GM12878 (cell line): ENCODE measurements around the gene ZNF276. TPM values are rescaled to one million over a fixed set of nuclear protein-coding genes. Genes with fewer than 3 reads are reported as not detected.

ENCODE experiments used
- ATAC-seq: fragments of 200-7000 bp; cut with Tn5 transposase; 3 replicates; pipeline ENCODE4 v1.9.1; 2020; ENCODE audit warnings: mild to moderate bottlenecking, moderate library complexity
- BruUV-seq: library from RNA; stranded (reverse); fragments of 400-500 nt; replicated peaks from 2 replicates; lab custom pipeline; 2021; lab: Mats Ljungman, UMichigan
- CTCF ChIA-PET: fragments of 300-600 bp; sonication (Branson Sonifier 250); formaldehyde crosslinking; extraction: SDS; loops from one replicate; lab custom pipeline; 2021; ENCODE audit warnings: inconsistent platforms; lab: Yijun Ruan, JAX
- POLR2A ChIA-PET: fragments of 350-600 bp; formaldehyde crosslinking; extraction: SDS; loops from one replicate; lab custom pipeline; 2021; ENCODE audit warnings: inconsistent platforms; lab: Charles Lee
- RAD21 ChIA-PET: fragments of 300-600 bp; sonication (Branson Sonifier 250); formaldehyde crosslinking; loops from one replicate; lab custom pipeline; 2023; ENCODE audit warnings: antibody characterized with exemption; ENCODE audit not compliant: unreplicated experiment; lab: Charles Lee
- SMC1A ChIA-PET: fragments of 300-600 bp; sonication (Branson Sonifier 250); formaldehyde crosslinking; loops from one replicate; lab custom pipeline; 2023; ENCODE audit not compliant: unreplicated experiment, uncharacterized antibody; lab: Charles Lee
- DNase-seq: peaks from one replicate; pipeline ENCODE4 v3.0.0-alpha.2; 2011; ENCODE audit warnings: low read depth, low spot score
- FAIRE-seq: peaks from 3 replicates; lab custom pipeline; 2011; peaks lifted over from hg19 to GRCh38; lab: Jason Lieb, UNC
- H2AFZ ChIP-seq: 2 replicates; pipeline ENCODE4 v1.6.0; 2011; ENCODE audit warnings: low read depth, low read length, control low read depth; ENCODE audit not compliant: control insufficient read depth
- H3K27ac ChIP-seq: 2 replicates; pipeline ENCODE4 v1.5.1; 2011; ENCODE audit warnings: control low read depth; ENCODE audit not compliant: control insufficient read depth, insufficient read depth
- H3K27me3 ChIP-seq, 2 experiments: replicated peaks in 1 of 2; 2 replicates each; pipeline versions ENCODE4 v1.6.0 to v1.6.1; 2011; ENCODE audit warnings: low read length in 1 of 2; ENCODE audit not compliant: control insufficient read depth in 2 of 2, insufficient read depth in 2 of 2
- H3K36me3 ChIP-seq, 2 experiments: 2 replicates each; pipeline ENCODE4 v1.5.1; 2011; ENCODE audit warnings: low read length in 1 of 2; ENCODE audit not compliant: control insufficient read depth in 2 of 2, insufficient read depth in 2 of 2
- H3K4me1 ChIP-seq: 2 replicates; pipeline ENCODE4 v1.6.1; 2011; ENCODE audit warnings: mild to moderate bottlenecking, low read length, moderate library complexity, mixed read lengths; ENCODE audit not compliant: control insufficient read depth, insufficient read depth
- H3K4me2 ChIP-seq: 2 replicates; pipeline ENCODE4 v1.6.0; 2011; ENCODE audit warnings: control low read depth; ENCODE audit not compliant: control insufficient read depth, insufficient read depth
- H3K4me3 ChIP-seq: fragments of 200-600 bp; sonication (generic); 2 replicates; pipeline ENCODE4 v1.5.1; 2016
- H3K79me2 ChIP-seq: 2 replicates; pipeline ENCODE4 v1.6.0; 2011; ENCODE audit warnings: low read length; ENCODE audit not compliant: control insufficient read depth, insufficient read depth
- H3K9ac ChIP-seq: 2 replicates; pipeline ENCODE4 v1.8.0; 2011; ENCODE audit warnings: low read length, control low read depth, mixed read lengths; ENCODE audit not compliant: control insufficient read depth, insufficient read depth
- H3K9me3 ChIP-seq: replicated peaks from 3 replicates; pipeline ENCODE4 v1.5.1; 2011; ENCODE audit warnings: mild to moderate bottlenecking, low read length; ENCODE audit not compliant: control insufficient read depth, insufficient read depth
- H4K20me1 ChIP-seq: 2 replicates; pipeline ENCODE4 v1.6.0; 2011; ENCODE audit not compliant: control insufficient read depth, insufficient read depth
- ATF7 ChIP-seq: fragments of 450-650 bp; IDR thresholded peaks from 2 replicates; pipeline ENCODE4 v1.6.1; 2016; ENCODE audit warnings: low read depth, mild to moderate bottlenecking
- BMI1 ChIP-seq: fragments of 450-650 bp; IDR thresholded peaks from 2 replicates; pipeline ENCODE4 v1.6.1; 2016; ENCODE audit warnings: mild to moderate bottlenecking, moderate library complexity, borderline replicate concordance
- CHD1 ChIP-seq: IDR thresholded peaks from 2 replicates; pipeline ENCODE4 v1.6.1; 2012; ENCODE audit warnings: low read depth, low read length, improper control_type of control experiment
- NFYB ChIP-seq: IDR thresholded peaks from 2 replicates; pipeline ENCODE4 v1.6.1; 2011; ENCODE audit warnings: low read depth, mild to moderate bottlenecking, low read length, improper control_type of control experiment, moderate library complexity; ENCODE audit not compliant: insufficient read depth
- NR2C1 ChIP-seq: fragments of 450-650 bp; IDR thresholded peaks from 2 replicates; pipeline ENCODE4 v1.6.1; 2017; ENCODE audit warnings: antibody characterized with exemption, mild to moderate bottlenecking, moderate library complexity
- POLR2A ChIP-seq: IDR thresholded peaks from 2 replicates; pipeline ENCODE4 v1.6.1; 2011; ENCODE audit warnings: low read depth, mild to moderate bottlenecking, low read length
- SPI1 ChIP-seq: IDR thresholded peaks from 2 replicates; pipeline ENCODE4 v1.6.1; 2011; ENCODE audit warnings: low read depth, mild to moderate bottlenecking, low read length, moderate library complexity, borderline replicate concordance; ENCODE audit not compliant: insufficient read depth
- WGBS: methylation state at CpG from one replicate; pipeline ENCODE4 v1.1.6; 2016; ENCODE audit warnings: low lambda C conversion rate; ENCODE audit not compliant: insufficient replicate concordance, insufficient coverage; ENCODE audit errors: missing lambda C conversion rate; 5-methylcytosine and 5-hydroxymethylcytosine counted together
- in situ Hi-C: fragments of 300-500 bp; cut with MboI; formaldehyde crosslinking; loops from 9 replicates; pipeline ENCODE4 v1.14.3; 2018; ENCODE audit warnings: mixed read lengths
- intact Hi-C: fragments of 100-400 bp; cut with micrococcal nuclease; formaldehyde crosslinking; loops from one replicate; pipeline ENCODE4 v1.14.2; 2022; ENCODE audit not compliant: unreplicated experiment
- polyA plus RNA-seq, 11 experiments: library from polyadenylated mRNA; depleted of rRNA in 4 of 11; unstranded in 6 of 11; stranded (reverse) in 5 of 11; fragments of >200 nt; fragmentation: Nextera tagmentation in 4 of 11; fragmentation: Illumina TruSeq in 1 of 11; extraction: Ambion mirVana in 4 of 11; extraction: Trizol in 1 of 11; gene quantifications; 1 replicate in 1 of 11; 2 replicates in 10 of 11; pipeline versions ENCODE4 v1.2.1 to v1.2.3, GENCODE V29; 2011 to 2016; ENCODE audit warnings: inconsistent platforms in 2 of 11, missing spikeins in 2 of 11, low read depth in 1 of 11
- total RNA-seq, 4 experiments: library from RNA; depleted of rRNA in 3 of 4; stranded (reverse); fragments of >200 nt in 3 of 4; fragmentation: Illumina TruSeq in 1 of 4; extraction: Trizol in 1 of 4; gene quantifications; 2 replicates each; pipeline versions ENCODE4 v1.2.1 to v1.2.3, GENCODE V29; 2013 to 2021
- TF ChIP-seq, protein P1 (sequence below): fragments of 450-650 bp; IDR thresholded peaks from 2 replicates; pipeline ENCODE4 v1.6.1; 2017; ENCODE audit warnings: mild to moderate bottlenecking

ZNF276 gene
- total and polyA plus RNA-seq, 10 of the 15 experiments (the other 5 are each of a cell fraction or from before 2014, with no cell fraction given): 0.27 to 22.7 (median 8.7) TPM

DNA sequence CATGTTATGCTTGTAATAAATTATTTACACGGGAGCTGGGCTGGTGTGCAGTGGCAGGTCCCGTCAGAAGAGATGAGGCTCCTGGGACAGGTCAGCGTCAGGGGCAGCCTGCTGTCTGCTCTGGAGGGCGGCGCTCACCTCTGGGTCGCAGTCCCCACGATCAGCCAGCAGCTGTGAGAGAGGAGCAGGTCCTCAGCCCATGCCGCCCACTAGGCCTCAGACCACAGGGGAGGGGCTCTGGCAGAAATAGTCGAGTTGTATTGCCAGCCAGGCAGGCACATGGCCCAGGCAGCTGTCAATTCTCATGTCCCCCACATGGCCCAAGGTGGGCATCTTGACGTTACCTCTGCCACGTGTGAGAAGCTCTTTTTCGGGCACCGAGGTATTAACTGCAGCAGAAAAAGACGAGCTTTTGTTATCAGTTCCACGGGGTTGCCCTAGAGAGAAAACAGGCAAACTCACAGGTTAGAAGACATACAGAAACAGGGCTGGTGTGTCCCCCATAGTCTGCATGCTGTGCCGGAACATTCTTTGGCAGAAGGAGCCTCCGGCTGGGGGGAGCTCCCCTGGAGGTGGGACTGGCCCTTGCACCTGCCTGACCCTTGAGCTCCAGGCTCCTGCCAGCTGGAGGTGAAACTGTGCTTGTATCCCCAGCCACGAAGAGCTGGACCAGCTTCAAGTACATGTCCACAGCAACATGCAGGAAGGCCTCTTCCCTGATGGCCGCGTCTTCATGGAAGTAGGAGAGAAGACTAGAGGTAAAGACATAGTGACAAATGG, 17.4 kb downstream of the ZNF276 start:
- no peak overlapping the region for H3K4me3 ChIP-seq
- H4K20me1 ChIP-seq: no peaks in the 10 kb centered on the region
- ChIA-PET POLR2A (no interaction called here), RAD21 (no interaction called here), CTCF (interaction anchor here (1.1 to 1.4 kb wide), 2 partner anchors 33 to 121 kb away, joined by 3 read pairs; no protein-coding TSS in a partner anchor), SMC1A (no interaction called here)
- H3K4me1 ChIP-seq: peaks cover 3% of the 10 kb centered on the region; the same call in 1 of the 2 replicates
- in situ Hi-C loops: no loop called here
- DNase-seq (no peak), ATAC-seq (no peak), FAIRE-seq (no peak)
- 91% methylated on average over 20 of the region's 20 CpGs for WGBS
- H3K9ac ChIP-seq: no peak overlapping the region
- no peak overlapping the region for H2AFZ ChIP-seq
- no peaks in the 10 kb centered on the region for H3K79me2 ChIP-seq
- intact Hi-C loops: no loop called here
- H3K9me3 ChIP-seq: no peaks in the 10 kb centered on the region; the same call in 2 of the 3 replicates
- no peak overlapping the region for H3K4me2 ChIP-seq
- H3K36me3 ChIP-seq: peaks cover 40 to 41% of the 10 kb centered on the region in 2 experiments
- H3K27ac ChIP-seq: no peak overlapping the region
- BruUV-seq: TSS peak; percentile 54
- H3K27me3 ChIP-seq: no peaks in the 10 kb centered on the region
- peak; percentile 29; the same call in 1 of the 2 replicates for TF ChIP-seq POLR2A
- TF ChIP-seq ATF7: no peak
- no peak for TF ChIP-seq SPI1

DNA sequence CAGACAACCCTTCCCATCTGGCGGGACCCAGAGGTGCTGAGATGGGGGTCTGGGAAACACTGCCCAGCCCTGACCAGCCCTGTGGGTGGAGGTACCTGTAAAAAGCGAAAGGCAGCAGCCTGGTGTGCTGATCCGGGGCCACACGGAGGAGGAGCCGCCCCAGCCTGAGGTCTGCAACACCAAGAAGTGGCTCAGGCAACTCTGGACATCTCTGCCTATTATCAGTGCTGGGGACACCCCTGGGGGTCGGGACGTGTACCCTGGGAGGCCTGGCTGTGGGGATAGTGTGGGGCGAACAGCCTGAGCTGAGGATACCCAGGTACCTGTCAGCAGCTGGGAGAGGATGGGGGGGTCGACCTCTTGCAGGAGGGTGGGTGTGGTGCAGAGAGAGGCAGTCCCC, 18.0 kb downstream of the ZNF276 start:
- Histone ChIP-seq H2AFZ (no peak overlapping the region), H3K9me3 (no peaks in the 10 kb centered on the region; the same call in 2 of the 3 replicates), H3K27ac (no peak overlapping the region), H3K4me1 (peaks cover 3% of the 10 kb centered on the region; the same call in 1 of the 2 replicates), H3K4me2 (no peak overlapping the region), H4K20me1 (no peaks in the 10 kb centered on the region), H3K9ac (no peak overlapping the region), H3K36me3 (peaks cover 39 to 42% of the 10 kb centered on the region in 2 experiments), H3K79me2 (no peaks in the 10 kb centered on the region), H3K27me3 (no peaks in the 10 kb centered on the region), H3K4me3 (no peak overlapping the region)
- FAIRE-seq (no peak), ATAC-seq (no peak), DNase-seq (no peak)
- no peak for TF ChIP-seq NFYB
- no peak for TF ChIP-seq NR2C1
- TF ChIP-seq, protein P1, sequence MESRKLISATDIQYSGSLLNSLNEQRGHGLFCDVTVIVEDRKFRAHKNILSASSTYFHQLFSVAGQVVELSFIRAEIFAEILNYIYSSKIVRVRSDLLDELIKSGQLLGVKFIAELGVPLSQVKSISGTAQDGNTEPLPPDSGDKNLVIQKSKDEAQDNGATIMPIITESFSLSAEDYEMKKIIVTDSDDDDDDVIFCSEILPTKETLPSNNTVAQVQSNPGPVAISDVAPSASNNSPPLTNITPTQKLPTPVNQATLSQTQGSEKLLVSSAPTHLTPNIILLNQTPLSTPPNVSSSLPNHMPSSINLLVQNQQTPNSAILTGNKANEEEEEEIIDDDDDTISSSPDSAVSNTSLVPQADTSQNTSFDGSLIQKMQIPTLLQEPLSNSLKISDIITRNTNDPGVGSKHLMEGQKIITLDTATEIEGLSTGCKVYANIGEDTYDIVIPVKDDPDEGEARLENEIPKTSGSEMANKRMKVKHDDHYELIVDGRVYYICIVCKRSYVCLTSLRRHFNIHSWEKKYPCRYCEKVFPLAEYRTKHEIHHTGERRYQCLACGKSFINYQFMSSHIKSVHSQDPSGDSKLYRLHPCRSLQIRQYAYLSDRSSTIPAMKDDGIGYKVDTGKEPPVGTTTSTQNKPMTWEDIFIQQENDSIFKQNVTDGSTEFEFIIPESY: no peak
- TF ChIP-seq CHD1: no peak
- TF ChIP-seq BMI1: no peak
- WGBS: 79% methylated on average over 9 of the region's 9 CpGs
- in situ Hi-C loops: no loop called here
- ChIA-PET SMC1A (no interaction called here), RAD21 (no interaction called here), POLR2A (no interaction called here), CTCF (interaction anchor here (1.0 to 1.4 kb wide), 3 partner anchors 30 to 121 kb away, joined by 3 to 4 read pairs (median 3); no protein-coding TSS in a partner anchor)
- no TSS peak for BruUV-seq
- intact Hi-C loops: no loop called here
